WTC11 (cell line): ENCODE results near the gene WSCD1. TPM values are rescaled to one million over a fixed set of nuclear protein-coding genes. Genes with fewer than 3 reads are reported as not detected.

Experiments
- ATAC-seq: fragments of 200-7000 bp; cut with Tn5 transposase; 2 replicates; pipeline ENCODE4 v1.10.0; 2021; ENCODE audit warnings: mild to moderate bottlenecking, moderate library complexity
- CTCF ChIA-PET: fragments of 300-600 bp; sonication (Branson Sonifier 250); formaldehyde crosslinking; loops from one replicate; lab custom pipeline; 2021; ENCODE audit warnings: antibody characterized with exemption; lab: Charles Lee
- POLR2A ChIA-PET: fragments of 350-600 bp; sonication (Branson Sonifier 250); formaldehyde crosslinking; loops from one replicate; lab custom pipeline; 2021; ENCODE audit warnings: antibody characterized with exemption; lab: Charles Lee
- DNase-seq: peaks from one replicate; pipeline ENCODE4 v3.0.0; 2021; ENCODE audit warnings: low spot score
- H3K27ac Mint-ChIP-seq: 2 replicates; pipeline ENCODE4 v1.8.0; 2021; ENCODE audit warnings: mixed read lengths
- H3K27me3 Mint-ChIP-seq: 2 replicates; pipeline ENCODE4 v1.8.0; 2021; ENCODE audit warnings: low read depth, mild to moderate bottlenecking, moderate library complexity, mixed read lengths
- H3K36me3 Mint-ChIP-seq: 2 replicates; pipeline ENCODE4 v1.8.0; 2021; ENCODE audit warnings: mixed read lengths
- H3K4me1 Mint-ChIP-seq: 2 replicates; pipeline ENCODE4 v1.8.0; 2022; ENCODE audit warnings: mixed read lengths
- H3K4me3 Mint-ChIP-seq: 2 replicates; pipeline ENCODE4 v1.8.0; 2021; ENCODE audit warnings: mild to moderate bottlenecking, moderate library complexity, mixed read lengths
- H3K9me3 Mint-ChIP-seq: 2 replicates; pipeline ENCODE4 v1.8.0; 2021; ENCODE audit warnings: mixed read lengths
- AFF4 ChIP-seq: sonication (generic); formaldehyde crosslinking; IDR thresholded peaks from 2 replicates; pipeline ENCODE4 v1.8.1; 2023; ENCODE audit warnings: mild to moderate bottlenecking, missing genetic modification reagents, borderline replicate concordance
- ATF2 ChIP-seq: sonication (generic); formaldehyde crosslinking; IDR thresholded peaks from 2 replicates; pipeline ENCODE4 v1.8.1; 2022; ENCODE audit warnings: low read depth, missing genetic modification reagents, borderline replicate concordance
- ATF6 ChIP-seq: sonication (generic); formaldehyde crosslinking; IDR thresholded peaks from 2 replicates; pipeline ENCODE4 v1.8.1; 2023; ENCODE audit warnings: mild to moderate bottlenecking, missing genetic modification reagents
- CREM ChIP-seq: sonication (generic); formaldehyde crosslinking; IDR thresholded peaks from 2 replicates; pipeline ENCODE4 v1.8.1; 2022; ENCODE audit warnings: mild to moderate bottlenecking, missing genetic modification reagents, moderate library complexity
- E2F4 ChIP-seq: sonication (generic); formaldehyde crosslinking; IDR thresholded peaks from 2 replicates; pipeline ENCODE4 v1.8.1; 2022; ENCODE audit warnings: low read depth, mild to moderate bottlenecking, moderate library complexity, missing genetic modification reagents, borderline replicate concordance
- E2F5 ChIP-seq: sonication (generic); formaldehyde crosslinking; IDR thresholded peaks from 2 replicates; pipeline ENCODE4 v1.8.1; 2022; ENCODE audit warnings: mild to moderate bottlenecking, moderate library complexity, missing genetic modification reagents
- FOXP1 ChIP-seq: sonication (generic); formaldehyde crosslinking; IDR thresholded peaks from 2 replicates; pipeline ENCODE4 v1.8.0; 2022; ENCODE audit warnings: missing genetic modification reagents, mild to moderate bottlenecking, moderate library complexity, borderline replicate concordance
- HMGA2 ChIP-seq: fragments of 250-450 bp; sonication (Bioruptor Pico); IDR thresholded peaks from 2 replicates; pipeline ENCODE4 v1.4.0; 2021; ENCODE audit warnings: mild to moderate bottlenecking, moderate library complexity
- HMGXB4 ChIP-seq: sonication (generic); formaldehyde crosslinking; IDR thresholded peaks from 2 replicates; pipeline ENCODE4 v1.8.1; 2023; ENCODE audit warnings: mild to moderate bottlenecking, moderate library complexity, missing genetic modification reagents
- IRF2 ChIP-seq: sonication (generic); formaldehyde crosslinking; IDR thresholded peaks from 2 replicates; pipeline ENCODE4 v1.8.0; 2022; ENCODE audit warnings: low read depth, missing genetic modification reagents, borderline replicate concordance
- KAT7 ChIP-seq: sonication (generic); formaldehyde crosslinking; IDR thresholded peaks from 2 replicates; pipeline ENCODE4 v1.8.1; 2023; ENCODE audit warnings: missing genetic modification reagents, mild to moderate bottlenecking, borderline replicate concordance
- MAX ChIP-seq: sonication (generic); formaldehyde crosslinking; IDR thresholded peaks from 2 replicates; pipeline ENCODE4 v1.8.0; 2022; ENCODE audit warnings: mild to moderate bottlenecking, missing genetic modification reagents
- MYBL2 ChIP-seq: sonication (generic); formaldehyde crosslinking; IDR thresholded peaks from 2 replicates; pipeline ENCODE4 v1.8.1; 2023; ENCODE audit warnings: mild to moderate bottlenecking, moderate library complexity, missing genetic modification reagents
- NFE2L1 ChIP-seq: sonication (generic); formaldehyde crosslinking; IDR thresholded peaks from 2 replicates; pipeline ENCODE4 v1.8.1; 2023; ENCODE audit warnings: missing genetic modification reagents
- NR1H2 ChIP-seq: sonication (generic); formaldehyde crosslinking; IDR thresholded peaks from 2 replicates; pipeline ENCODE4 v1.9.0; 2021; ENCODE audit warnings: mild to moderate bottlenecking, moderate library complexity, missing genetic modification reagents
- PRRX2 ChIP-seq: fragments of 250-450 bp; sonication (Bioruptor Pico); IDR thresholded peaks from 2 replicates; pipeline ENCODE4 v1.8.0; 2021; ENCODE audit warnings: mild to moderate bottlenecking
- SMAD3 ChIP-seq: sonication (generic); formaldehyde crosslinking; IDR thresholded peaks from 2 replicates; pipeline ENCODE4 v1.8.0; 2022; ENCODE audit warnings: missing genetic modification reagents, mild to moderate bottlenecking, borderline replicate concordance
- TEAD4 ChIP-seq: sonication (generic); formaldehyde crosslinking; IDR thresholded peaks from 2 replicates; pipeline ENCODE4 v1.8.0; 2022; ENCODE audit warnings: mild to moderate bottlenecking, missing genetic modification reagents
- ZBTB43 ChIP-seq: sonication (generic); formaldehyde crosslinking; IDR thresholded peaks from 2 replicates; pipeline ENCODE4 v1.8.1; 2023; ENCODE audit warnings: mild to moderate bottlenecking, missing genetic modification reagents
- ZNF425 ChIP-seq: fragments of 250-450 bp; sonication (Bioruptor Pico); conservative IDR thresholded peaks from 2 replicates; pipeline ENCODE4 v1.9.0; 2021; ENCODE audit warnings: mild to moderate bottlenecking
- total RNA-seq: library from RNA; stranded (reverse); gene quantifications from 3 replicates; pipeline ENCODE4 v1.2.3, GENCODE V29; 2021

The WSCD1 gene
- total RNA-seq, 1 experiment from 2014 or later = 57.5 TPM

- Mint-ChIP-seq H3K27me3 (peaks cover 15% of the 10 kb centered on the region), H3K36me3 (no peaks in the 10 kb centered on the region), H3K9me3 (no peaks in the 10 kb centered on the region), H3K4me1 (peaks cover 13% of the 10 kb centered on the region), H3K4me3 (no peak overlapping the region), H3K27ac (no peak overlapping the region)
- POLR2A ChIA-PET = no interaction called here
- no peak for ATAC-seq
- TF ChIP-seq IRF2 (CRISPR knock-in tag) (no peak), E2F4 (CRISPR knock-in tag) (no peak), NFE2L1 (CRISPR knock-in tag) (no peak), AFF4 (CRISPR knock-in tag) (no peak), HMGXB4 (CRISPR knock-in tag) (no peak), TEAD4 (no peak), FOXP1 (CRISPR knock-in tag) (no peak)
- DNase-seq = no peak
- CTCF ChIA-PET = interaction anchor here (0.5 kb wide), 1 partner anchor 11 kb away, joined by 3 read pairs; no protein-coding TSS in a partner anchor
Measured at GRCh38 chr17:6064868-6065267, 5.3 kb upstream of the WSCD1 start.

- peaks cover 16% of the 10 kb centered on the region for H3K27me3 Mint-ChIP-seq
- DNase-seq = no peak
- peaks cover 14% of the 10 kb centered on the region for H3K4me1 Mint-ChIP-seq
- ChIA-PET POLR2A (no interaction called here), CTCF (no interaction called here)
- no peaks in the 10 kb centered on the region for H3K36me3 Mint-ChIP-seq
- no peak for ATAC-seq
- H3K9me3 Mint-ChIP-seq = no peaks in the 10 kb centered on the region
- H3K4me3 Mint-ChIP-seq = no peak overlapping the region
- no peak overlapping the region for H3K27ac Mint-ChIP-seq
- no peak for TF ChIP-seq E2F5 (CRISPR knock-in tag)
- TF ChIP-seq ATF6 = no peak
- no peak for TF ChIP-seq ATF2 (CRISPR knock-in tag)
- no peak for TF ChIP-seq KAT7
- TF ChIP-seq SMAD3 (CRISPR knock-in tag) = no peak
- no peak for TF ChIP-seq PRRX2 (CRISPR knock-in tag)
- TF ChIP-seq ZNF425 (CRISPR knock-in tag) = no peak
- TF ChIP-seq MYBL2 (CRISPR knock-in tag) = no peak
- no peak for TF ChIP-seq CREM (CRISPR knock-in tag)
- no peak for TF ChIP-seq NR1H2 (CRISPR knock-in tag)
- TF ChIP-seq HMGA2 (CRISPR knock-in tag) = no peak
- no peak for TF ChIP-seq ZBTB43 (CRISPR knock-in tag)
- no peak for TF ChIP-seq MAX (CRISPR knock-in tag)
Measured at GRCh38 chr17:6065351-6065750, 4.8 kb upstream of the WSCD1 start.
